GM12873 (cell line): ENCODE measurements around the gene ODAPH.

Experiments used
- TF ChIP-seq, protein P1 (sequence below): IDR thresholded peaks from 2 replicates; pipeline ENCODE4 v1.5.1; 2012; ENCODE audit warnings: low read depth, mild to moderate bottlenecking, moderate library complexity, low read length, control low read depth; ENCODE audit not compliant: insufficient read depth; ENCODE audit errors: missing control alignments

The ODAPH gene

DNA sequence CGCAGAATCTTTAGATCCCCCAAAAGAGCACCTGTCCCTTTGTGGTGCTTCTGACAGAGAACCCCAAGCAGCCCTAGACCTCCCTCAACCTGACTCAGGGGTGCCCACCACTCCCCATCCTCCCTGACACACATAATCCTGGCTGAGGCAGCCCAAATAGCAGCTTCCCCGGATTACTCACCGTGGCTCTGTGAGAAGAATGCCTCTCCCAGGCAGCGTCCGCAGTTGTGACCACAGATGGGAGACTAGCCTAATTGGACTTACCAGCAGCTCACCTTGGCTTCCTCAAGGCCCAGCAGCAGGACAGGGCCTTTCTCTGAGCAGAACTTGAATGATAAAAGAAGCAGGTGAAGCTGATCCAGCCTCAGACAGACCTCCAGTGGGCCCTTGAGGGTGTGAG, 10.3 kb upstream of the ODAPH start:
- TF ChIP-seq, protein P1, sequence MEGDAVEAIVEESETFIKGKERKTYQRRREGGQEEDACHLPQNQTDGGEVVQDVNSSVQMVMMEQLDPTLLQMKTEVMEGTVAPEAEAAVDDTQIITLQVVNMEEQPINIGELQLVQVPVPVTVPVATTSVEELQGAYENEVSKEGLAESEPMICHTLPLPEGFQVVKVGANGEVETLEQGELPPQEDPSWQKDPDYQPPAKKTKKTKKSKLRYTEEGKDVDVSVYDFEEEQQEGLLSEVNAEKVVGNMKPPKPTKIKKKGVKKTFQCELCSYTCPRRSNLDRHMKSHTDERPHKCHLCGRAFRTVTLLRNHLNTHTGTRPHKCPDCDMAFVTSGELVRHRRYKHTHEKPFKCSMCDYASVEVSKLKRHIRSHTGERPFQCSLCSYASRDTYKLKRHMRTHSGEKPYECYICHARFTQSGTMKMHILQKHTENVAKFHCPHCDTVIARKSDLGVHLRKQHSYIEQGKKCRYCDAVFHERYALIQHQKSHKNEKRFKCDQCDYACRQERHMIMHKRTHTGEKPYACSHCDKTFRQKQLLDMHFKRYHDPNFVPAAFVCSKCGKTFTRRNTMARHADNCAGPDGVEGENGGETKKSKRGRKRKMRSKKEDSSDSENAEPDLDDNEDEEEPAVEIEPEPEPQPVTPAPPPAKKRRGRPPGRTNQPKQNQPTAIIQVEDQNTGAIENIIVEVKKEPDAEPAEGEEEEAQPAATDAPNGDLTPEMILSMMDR, result no peak

DNA sequence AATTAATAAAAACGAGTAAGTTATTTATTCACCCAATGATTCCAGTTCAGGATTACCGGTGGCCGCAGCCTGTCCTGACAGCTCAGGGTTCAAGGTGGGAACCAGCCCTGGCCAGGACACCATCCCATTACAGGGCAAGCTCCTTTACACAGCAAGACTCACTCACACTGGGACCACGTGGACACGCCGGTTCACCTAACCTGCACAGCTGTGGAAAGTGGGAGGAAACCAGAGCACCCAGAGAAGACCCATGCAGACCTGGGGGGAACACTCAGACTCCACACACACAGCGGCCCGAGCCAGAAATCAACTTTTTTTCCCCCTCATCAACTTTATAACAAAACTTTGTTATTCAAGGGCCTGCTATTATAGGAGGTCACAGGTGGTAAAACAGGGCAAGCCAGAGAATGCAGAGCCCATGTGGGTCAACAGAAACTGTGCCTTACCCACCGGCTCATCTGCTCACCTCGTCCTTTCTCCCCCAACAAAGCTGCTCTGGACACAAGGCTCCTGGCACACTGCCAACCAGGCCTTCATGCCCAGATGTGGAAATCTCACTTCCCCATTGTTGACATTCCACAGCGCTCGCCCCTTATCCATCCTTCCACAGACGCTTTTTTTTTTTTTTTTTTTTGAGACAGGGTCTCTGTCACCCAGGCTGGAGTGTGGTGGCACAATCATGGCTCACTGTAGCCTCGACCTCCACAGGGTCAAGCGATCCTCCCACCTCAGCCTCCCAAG, 8.0 kb upstream of the ODAPH start:
- TF ChIP-seq, protein P1, result no peak

DNA sequence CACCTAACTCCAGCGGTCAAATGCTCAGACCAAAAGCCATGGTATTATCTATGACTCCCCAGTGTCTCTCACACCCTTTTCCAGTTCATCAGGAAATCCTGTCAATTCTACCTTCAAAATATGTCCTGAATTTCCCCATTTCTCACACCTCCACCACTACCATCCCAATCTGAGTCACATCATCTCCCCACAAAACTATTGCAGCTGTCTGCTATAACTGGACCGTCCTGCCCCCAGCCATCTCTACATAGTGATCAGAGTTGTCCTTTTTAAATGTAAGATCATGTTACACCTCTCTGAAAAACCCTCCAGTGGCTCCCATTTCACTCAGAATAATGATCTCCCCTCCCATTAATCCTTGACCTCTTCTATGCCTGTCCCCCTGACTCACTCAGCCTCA, 6.8 kb upstream of the ODAPH start:
- TF ChIP-seq, protein P1, result no peak

DNA sequence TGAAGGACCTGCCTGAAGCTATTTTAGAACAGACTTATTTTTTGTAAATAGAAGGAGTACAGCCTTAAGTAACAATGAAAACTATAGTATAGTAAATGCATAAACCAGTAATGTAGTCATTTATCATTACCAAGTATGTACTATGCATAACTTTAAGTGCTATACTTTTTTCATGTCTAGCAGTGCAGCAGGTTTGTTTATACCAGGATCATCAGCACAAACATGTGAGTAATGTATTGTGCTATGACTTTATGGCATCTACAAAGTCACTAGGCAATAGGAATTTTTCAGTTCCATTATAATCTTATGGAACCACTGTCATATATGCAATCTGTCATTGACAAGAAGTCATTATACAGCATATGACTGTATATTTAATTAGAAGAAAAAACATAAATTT, 3.4 kb upstream of the ODAPH start:
- TF ChIP-seq, protein P1, result no peak

DNA sequence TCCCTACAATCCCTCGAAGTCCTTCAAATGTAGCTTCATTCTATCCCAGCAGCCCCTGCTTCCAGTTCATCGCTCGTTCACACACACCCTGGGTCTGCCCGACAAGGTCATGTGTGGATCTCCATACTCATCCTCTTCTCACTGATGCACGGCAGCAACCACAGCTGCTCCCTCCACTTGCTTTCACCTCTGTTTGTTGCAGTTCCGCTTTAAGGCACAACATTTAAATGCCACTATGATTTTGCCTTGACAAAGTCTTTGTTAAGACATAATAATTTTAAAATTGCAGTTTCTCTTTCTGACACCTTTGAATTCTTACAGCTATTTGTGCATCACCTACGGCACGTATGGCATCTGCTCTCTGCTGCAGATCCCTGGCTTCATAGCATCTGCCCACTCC, 1.8 kb downstream of the ODAPH start:
- TF ChIP-seq, protein P1, result no peak

DNA sequence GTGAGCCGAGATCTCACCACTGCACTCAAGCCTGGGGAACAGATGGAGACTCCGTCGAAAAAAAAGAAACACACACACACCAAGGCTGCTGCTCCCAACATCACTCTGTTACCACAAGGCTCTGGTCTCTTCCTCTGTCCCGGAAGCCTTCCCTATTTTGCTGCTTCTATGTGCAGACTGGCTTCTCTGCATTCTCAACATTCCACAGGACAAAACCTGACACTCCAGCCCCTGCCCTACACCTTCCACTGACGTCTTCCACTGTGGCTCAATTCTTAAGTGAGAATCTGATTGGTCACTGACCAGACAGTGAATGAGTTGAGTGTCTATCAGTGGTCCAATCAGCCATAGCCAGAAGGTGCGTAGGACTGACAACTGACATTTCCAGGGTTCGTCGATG, 5.9 kb downstream of the ODAPH start:
- TF ChIP-seq, protein P1, result no peak

DNA sequence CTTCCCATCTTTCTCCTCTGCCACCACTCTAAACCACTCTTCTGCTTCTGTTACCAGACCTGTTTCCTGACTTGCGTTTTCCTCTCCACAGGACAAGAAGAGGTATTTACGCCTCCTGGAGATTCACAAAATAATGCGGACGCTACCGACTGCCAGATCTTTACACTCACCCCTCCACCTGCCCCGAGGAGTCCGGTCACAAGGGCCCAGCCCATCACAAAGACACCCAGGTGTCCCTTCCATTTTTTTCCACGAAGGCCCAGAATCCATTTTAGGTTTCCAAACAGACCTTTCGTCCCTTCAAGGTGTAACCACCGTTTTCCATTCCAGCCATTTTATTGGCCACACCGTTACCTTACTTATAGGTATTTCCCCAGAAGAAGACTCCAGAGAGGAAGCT, 8.2 kb downstream of the ODAPH start:
- TF ChIP-seq, protein P1, result no peak

DNA sequence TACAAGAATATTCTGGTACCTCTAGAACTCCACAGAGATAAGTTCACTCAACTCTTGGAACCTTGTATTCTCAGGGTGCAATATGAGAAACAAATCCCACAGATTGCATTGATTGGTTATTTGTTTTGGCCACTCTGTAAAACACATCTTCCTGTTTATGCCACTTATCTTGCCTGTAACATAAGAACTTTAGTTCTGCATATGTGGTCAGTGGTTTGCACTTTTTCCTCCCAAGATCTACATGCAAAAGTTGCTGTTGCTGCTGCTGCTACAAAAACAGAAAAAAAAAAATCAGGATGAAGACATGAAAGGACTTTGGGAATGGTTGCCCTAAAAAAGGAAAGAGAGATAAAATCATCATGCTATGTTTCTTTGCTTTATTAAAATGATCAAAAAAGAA, 9.6 kb downstream of the ODAPH start:
- TF ChIP-seq, protein P1, result no peak
